Hematopoietic multipotent progenitor cell treated with erythropoietin and hydrocortisone succinate and interleukin-3 and kit ligand, for 8 days (in vitro differentiated cells): ENCODE data around the gene NDUFAF8.

Experiments used
- DNase-seq: peaks from one replicate; pipeline ENCODE4 v3.0.0-alpha.2; 2015

NDUFAF8 gene

DNA sequence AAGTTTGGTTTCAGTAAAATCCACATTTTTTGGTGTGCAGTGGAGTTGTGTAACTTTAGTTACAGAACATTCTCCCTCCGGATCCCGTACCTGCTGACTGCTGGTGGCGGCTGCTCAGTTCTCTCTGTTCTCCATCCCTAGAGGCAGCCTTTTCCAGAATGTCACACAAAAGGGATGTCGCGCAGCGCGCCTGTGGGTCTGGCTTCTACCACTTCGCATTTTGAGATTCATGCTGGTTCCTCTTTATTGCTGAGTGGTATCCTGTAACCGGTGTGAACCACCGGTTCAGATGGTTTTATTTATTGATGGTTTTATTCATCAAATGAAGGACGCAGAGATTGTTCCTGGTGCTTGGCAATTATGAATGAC lies 15.4 kb upstream of the NDUFAF8 start:
- DNase-seq = peak; percentile 18

DNA sequence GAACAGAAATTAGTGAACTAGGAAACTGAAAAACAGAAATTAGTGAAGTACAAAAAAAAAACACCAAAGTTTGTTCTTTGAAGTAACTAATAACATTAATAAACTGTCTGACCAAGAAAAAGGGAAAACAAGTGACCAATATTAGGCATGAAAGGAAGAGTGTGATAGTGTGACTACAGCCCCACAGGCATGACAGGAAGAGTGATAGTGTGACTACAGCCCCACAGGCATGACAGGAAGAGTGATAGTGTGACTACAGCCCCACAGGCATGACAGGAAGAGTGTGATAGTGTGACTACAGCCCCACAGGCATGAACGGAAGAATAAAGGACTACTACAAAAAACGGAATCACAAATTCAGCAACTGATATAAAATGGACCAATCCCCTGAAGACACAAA lies 11.5 kb upstream of the NDUFAF8 start:
- peak; percentile 34 for DNase-seq

DNA sequence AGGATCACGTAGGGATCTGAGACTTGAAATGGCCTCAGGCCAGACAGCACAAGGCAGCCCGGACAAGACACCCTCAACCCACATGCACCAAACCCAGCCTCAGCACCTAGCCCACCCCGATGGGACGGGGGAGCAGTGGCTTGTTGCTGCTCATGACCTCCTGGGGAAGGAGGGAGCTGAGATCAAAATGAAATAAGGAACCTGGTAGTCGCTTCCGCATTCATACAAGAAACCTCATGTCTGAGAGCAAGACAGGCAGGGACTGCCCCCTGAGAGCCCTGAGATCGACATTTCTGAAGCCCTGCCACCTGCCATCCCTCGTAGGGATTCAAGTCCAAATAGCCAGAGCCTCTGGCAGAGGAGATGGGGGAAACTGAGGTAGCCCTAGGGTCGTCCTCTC lies 10.7 kb upstream of the NDUFAF8 start:
- DNase-seq = no peak

DNA sequence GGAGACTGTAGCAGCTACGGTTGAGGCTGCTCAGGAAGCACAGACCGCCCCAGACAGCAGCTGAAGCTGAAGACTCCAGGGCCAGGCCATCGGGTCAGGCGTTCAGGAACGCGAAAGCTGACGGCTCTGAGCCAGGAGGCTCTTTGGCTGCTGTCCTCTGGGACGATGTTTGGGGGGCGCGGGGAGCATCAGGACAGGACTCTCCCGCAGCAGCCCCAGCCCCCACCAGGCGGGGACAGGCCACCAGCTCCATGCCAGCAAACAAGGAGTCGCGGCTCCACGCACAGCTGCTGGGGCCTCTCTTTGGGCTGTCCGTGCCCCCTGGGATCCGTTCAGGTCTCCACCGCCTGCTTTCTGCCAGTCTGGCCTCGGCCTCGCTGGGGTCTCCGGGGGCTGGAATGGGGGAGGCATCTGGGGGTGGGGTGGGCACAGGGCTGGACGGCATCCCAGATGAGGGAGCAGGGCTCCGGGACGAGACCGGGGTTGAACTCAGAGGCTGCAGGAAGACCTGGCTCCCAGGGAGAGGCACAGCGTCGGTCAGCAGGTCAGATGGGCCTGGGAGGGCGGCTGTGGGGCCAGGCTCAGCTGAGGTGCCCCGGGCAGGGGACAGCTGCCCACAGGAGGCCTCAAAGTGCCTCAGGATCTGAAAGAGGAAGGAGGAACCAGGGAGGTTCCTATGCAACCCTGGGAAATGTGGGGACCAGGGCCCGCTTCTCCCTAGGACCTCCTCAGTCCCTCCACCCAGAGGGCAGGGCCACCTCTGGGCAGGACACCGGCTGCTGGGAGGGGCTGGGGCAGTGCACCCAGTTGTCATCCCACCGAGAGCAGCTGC lies 10.1 kb upstream of the NDUFAF8 start:
- no peak for DNase-seq

DNA sequence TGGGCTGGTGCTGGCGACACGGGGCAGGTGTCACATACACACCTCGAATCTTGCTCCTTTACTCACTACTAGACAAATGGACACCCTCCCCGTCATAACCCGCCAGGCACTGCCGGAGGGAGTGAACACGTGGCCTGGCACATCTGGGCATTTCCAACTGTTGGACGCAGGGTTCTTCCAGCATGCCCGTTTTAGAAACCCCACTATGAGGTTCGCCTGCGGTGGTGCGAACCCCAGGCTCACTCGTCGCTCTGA lies 9.5 kb upstream of the NDUFAF8 start:
- DNase-seq = no peak

DNA sequence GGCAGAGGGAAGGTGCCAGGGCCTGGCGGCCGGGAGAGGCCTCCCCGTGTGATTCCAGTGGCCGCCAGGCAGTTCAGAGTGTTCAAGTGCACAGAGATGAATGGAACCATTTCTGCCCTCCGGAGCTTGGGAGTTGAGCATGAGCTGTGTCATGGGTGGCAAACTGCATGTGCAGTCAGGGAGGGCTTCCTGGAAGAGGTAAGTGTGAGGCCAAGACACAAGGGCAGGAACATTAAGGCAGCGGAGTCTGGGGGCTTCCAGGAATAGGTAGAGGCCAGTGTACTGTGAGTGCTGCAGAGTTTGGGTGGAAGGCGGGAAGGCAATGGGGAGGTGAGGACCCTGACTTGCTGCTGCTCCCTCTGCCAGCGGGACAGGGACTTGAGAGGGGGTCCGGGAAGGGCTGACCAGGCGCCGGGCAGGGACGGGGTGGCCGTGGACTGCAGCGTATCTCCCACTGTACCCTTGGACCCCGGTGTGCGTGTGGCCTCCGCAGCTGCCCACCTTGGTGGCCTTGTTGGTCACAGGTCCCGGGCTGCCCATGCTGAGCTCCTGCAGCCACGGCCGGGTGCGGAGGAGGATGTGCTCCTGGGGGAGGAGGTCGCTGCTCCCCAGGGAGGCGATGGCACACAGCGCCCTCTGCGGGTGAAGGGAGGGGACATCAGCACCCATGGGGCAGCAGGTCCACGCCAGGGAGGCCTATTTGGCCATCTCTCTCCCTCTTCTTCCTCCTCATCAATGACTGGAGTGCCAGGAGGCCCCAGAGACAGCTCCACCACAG lies 8.9 kb upstream of the NDUFAF8 start:
- DNase-seq = no peak

DNA sequence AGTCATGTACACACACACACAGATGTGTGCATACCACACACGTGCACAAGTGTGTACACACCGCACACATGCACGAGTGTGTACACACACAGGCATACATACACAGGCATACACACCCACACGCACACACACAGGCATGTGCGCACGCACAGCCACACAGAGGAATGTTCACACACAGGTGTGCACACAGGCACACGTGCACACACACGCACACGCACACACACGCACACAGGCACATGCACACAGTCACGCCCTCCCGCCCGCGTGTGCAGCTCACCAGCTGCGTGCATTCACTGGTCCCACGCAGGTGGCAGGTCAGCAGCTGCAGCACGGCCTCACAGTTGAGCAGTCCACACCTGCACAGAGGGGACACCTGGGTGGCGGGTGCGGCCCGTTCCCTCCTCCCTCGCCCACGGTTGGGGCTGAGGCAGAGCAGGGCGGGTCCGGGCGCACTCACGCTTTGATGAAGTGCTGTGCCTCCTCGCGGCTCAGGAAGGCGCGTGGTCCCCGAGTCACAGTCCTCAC lies 7.9 kb upstream of the NDUFAF8 start:
- no peak for DNase-seq

DNA sequence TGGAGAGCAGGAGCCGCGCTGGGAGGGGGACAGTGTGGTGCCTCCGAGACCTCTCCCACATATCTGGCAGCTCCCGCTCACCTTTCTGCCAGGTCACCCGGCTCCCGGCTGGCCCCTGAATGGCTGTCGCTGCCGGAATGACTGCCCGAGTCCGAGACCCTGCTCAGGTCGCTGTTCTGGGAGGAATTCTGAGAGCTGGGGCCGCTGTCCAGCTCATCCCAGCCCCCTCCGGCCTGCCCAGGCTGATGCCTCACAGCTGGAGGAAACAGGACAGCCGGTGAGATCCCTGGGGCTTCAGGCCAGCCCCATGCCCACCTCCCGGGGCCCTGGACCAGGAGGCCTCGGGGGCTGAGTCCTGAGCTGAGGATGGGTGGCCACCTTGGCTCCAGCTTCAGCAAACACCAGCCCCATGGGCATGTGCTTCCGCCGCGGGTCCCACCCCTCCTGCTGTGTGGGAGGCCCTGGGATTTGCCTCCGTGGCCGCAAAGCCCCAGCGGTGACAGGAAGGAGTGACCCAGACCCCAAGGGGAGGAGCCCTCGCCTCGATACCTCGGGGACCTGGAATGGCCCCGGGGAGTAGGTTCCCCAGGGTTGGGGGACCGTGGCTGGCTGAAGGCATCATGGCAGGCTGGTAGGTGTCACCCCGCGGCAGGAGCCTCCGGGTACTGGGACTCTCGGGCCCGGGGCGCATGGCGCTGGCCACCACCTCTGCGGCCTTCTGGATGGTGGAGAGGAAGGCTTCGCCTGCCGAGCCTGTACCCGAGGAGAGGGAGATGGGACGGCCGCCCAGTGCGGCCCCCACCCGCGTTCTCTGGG lies 7.1 kb upstream of the NDUFAF8 start:
- no peak for DNase-seq

DNA sequence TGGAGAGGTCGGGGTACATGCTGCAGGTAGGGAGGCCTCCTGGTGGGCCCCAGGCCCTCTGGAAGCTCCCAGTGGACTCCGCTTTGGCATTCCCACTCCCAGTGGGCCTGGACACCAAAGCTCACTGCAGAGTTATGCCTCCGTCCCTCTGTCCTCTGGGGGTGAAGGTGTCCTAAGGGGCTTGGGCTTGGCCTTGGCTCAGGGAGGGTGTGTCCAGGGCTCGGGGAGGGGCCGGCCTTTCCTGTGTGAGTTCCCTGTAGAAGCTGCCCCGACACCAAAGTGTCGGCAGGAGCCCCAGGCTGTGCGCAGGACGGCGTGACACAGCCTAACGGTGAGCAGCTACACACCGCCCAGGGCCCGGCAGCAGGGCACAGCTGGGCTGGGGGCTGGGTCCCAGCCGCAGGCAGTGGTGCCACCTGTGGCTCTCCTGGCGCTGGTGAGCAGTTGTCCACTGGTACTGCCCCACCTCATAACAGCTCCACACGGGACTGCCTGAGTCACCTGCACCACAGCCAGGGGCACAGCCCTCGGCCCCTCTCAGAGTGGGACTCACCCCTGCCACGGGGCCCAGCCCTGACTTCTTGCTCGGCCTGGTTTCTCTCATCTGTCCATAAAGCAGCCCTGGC lies 6.4 kb upstream of the NDUFAF8 start:
- DNase-seq = no peak

DNA sequence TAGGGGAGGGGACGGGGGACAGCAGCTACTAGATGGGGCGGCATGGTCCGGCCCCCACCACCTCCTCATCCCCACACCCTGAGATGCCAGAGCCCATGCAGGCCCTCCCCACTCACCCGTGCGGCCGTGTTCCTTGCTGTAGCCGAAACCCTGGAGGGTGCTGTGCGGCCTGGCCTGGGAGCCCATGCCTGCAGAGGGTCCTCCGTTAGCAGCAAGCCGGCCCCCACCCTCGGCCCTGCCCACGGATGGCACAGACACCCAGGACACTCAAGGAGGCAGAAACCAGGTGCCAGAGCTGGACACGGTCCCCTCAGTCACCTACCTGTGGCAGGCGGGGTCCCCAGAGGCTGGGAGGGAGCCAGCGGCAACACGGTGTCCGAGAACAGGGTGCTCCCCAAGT lies 5.8 kb upstream of the NDUFAF8 start:
- no peak for DNase-seq

DNA sequence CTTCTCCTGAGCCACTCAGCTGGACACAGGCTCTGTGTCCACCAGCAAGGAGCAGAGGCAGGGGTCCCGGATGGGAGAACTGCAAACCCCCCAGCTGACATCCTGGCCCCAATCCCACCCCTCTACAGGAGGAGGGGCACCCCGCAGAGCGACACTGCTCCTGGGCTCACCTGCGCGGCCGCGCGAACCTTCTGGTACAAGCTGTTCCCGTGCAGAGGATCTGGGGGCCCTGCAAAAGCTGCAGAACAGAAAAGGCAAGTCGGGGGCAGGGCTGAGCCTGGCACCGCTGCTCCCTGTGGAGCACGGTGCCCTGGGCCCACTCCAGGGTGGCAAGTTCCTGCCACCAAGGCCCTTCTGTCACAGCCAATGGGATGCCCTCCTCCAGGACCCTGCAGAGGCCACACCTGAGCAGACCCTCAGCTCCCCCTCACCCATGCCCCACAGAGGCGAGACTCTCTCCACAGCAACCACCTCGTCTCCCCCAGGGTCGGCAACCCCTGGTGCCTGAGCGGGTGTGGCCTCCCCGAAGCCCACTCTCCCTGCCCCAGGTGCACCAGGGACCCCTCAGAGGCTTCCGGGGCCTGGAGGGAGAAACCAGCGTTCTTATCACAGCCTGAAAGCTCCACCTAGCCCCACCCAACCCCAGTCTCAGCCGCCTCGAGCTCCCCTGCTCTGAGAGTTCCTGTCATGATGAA lies 5.2 kb upstream of the NDUFAF8 start:
- no peak for DNase-seq

DNA sequence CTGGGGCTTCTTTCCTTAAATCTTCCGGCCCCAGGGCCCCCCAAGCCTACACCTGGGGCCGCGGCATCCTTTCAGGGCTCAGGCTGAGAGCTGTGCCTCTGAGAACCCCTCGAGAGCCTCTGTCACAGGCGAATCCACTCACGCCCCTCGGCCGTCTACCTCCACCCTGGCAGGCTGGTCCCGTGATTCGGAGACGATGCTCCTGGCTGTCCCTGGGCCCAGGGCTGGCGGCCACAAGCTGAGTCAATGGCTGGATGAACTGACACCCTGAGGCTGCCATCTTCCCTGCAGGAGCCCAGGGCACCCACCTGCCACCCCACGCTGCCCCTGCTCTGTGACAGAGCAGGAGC lies 4.6 kb upstream of the NDUFAF8 start:
- DNase-seq = no peak

DNA sequence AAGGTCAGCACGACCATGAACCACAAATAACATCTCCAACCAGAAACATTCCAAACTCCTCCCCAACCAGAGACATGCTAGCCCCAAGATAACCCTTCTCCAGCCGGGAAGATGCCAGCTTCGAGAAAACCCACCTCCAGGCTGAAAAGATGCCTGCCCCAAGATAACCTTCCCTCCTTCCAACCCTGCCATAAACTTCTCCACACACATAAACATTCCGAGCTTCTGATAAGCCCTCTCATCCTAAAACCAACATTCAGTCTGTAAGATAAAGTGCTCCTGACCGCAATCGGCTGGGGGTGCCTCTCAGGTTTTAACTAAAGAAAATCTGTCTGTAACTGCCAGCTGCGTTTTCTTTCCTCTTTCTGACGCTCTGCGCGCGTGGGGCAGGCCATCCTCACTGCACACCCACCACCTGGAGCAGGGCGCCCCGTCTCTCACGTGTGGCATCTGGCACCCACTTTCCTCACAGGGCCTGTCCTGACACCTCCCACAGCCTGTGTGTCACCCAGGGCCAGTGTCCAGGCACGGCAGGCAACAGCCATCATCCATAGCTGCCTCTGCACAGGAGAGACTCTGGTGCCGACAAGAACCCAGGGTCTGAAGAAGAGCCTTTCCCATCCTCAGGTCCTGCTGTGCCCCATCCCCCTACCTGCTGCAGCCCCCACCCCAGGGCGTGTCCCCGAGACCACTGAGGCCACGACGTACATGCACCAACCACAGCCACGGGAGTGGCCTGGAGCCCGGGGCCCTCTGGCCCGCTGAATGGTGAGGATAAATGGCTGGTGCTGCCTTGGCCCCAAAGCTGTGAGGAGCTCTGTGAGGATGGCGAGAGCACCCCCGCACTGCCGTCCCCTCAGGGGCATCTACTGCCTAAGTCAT lies 3.9 kb upstream of the NDUFAF8 start:
- no peak for DNase-seq

DNA sequence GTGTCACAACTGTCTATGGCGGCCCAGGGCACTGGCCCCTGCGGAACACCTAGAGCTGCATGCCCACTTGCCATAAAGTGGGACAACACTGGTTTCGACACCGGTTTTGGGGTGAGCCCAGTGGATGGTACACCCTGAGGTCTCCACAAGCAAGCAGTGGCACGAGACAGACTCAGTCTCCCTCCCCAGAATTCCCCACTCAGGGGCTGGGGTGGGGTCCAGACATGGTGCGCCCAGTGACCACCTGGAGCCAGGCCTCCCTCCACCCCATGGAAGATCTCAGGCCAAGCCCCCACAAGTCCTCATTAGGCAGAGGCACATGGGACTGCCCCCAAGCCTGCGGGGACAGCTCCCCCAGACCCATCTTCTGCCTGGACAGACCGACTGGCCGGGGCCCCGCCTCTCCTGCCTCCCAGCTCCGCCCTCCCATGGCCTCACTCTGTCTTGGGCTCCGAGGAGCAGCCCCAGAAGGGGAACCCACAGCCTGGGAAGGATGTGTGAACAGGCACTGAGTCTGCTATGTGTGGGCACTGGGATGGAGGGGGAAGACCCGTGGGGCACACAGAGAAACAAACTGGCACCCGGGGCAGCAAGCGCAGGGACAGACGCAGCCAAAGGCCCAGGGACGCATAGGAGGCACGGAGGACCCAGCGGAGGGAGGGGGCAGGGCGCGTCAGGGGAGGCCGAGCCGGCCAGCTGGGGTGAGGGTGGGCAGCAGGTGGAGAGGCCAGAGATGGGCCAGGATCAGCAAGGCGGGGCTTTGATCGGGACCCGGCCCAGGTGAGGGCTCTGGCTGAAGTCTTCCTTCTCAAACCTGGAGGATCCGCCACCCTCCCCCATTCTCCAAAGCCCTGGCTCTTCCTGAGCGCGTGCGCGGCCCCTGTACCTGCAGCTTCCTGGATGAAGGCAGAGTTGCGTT lies 3.0 kb upstream of the NDUFAF8 start:
- no peak for DNase-seq

DNA sequence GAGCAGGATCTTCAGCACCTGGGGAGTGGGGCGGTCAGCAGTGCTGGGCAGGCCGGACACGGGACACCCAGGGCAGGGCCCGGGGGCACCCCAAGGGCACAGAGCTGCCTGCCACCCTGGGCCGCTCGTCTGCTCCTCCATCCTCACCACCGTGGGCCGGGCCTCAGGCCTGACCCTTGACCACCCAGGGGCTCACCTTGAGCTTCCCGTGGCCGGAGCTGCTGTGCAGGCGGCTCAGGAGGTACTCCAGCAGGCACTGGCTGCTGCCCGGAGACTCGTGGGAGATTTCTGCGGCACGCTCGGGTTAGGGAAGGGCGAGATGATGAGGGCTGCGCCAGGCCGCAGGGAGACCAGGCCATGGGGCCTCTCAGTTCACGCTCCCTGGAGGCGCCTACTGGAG lies 2.3 kb upstream of the NDUFAF8 start:
- DNase-seq = no peak

DNA sequence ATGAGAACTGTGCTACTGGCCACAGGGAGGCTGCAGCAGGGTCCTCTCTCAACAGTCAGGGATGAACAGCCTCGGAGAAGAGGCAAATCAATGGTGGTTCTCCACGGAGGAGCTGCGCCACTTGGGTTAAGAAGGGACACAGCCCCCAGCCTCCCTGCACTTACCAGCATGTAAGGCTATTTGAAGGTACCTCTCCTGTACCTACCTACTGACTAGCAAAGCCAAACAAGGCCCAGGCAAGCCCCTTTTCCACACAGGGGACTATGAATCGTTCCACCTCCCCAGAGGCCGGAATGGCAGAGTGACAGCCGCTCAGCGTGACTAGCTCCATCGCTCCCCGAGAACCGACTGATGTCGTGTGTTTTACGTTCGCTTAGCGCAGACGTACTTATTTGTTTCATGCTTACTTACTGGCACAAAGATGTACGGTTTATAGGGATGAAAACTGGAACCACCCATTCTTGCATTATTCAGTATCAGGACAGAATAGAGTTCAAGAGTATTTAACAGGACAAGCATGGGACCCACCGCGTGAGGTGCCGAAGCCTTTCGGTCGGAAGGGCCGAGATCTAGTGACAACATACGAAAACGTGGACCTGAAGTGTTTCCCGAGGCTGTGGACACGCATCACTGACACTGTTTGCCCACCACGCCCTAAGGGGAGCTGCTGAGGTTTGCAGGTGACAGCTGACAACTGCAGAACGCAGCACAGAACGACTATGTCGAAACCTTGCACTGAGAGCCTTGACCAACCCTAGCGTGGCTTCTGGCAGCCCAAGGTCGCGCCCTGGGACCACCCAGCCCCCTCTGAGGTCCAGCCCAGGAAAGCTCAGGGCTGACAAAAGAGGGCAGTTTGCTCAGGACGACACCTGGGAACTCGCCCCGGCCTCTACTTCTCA lies 1.3 kb upstream of the NDUFAF8 start:
- DNase-seq = no peak

DNA sequence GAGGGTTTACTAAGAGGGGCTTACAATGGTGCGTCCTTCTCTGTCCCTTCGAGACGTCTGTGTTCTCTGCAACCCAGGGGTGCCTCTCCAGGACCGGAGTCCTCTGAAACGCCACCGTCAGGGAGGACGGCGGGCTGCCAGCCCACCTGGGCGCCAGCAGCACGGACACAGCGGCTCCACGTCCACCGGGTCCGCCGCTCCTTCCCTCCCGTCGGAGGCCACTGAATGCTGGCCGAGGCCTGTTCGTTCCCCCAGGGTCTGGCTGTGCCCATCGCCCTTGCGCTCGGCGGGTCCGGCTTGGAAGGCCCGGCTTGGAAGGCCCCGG lies 666 bp upstream of the NDUFAF8 start:
- no peak for DNase-seq

DNA sequence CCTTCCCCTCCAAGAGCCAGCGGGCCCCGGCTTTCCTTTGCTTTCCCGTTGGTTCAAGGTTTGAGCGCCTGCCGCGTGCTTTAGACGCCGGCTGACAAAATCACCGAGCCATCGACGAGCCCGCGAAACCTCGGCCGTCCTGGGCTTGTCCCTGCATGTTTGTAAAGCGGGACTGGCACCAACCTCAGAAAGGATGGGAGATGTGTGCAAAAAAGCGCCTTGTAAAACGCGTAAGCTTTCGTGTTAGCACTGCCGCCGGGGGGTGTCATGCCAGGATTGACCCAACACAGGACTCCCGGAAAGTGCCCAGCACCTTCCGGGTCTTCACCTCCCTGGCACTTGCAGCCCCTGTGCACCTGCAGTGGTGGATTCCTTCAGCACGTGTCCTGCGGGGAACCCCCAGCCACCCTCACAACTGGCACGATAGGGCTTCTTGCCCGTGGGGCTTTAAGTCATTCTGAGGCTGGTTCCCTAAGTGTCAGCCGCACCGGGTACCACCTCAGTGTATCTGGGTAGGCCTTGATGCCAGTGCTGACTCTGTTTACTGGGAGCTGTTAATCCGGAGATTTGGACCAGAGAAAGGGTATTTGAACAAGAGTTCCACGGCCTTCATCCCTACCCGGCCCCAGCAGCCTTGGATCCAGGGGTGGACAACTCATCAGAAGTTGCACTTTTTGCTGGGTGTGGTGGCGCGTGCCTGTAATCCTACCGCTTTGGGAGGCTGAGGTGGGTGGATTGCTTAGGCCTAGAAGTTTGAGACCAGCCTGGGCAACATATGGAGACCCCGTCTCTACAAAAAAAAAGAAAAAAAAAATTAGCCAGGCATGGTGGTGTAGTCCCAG lies 817 bp downstream of the NDUFAF8 start:
- DNase-seq = peak; percentile 47

DNA sequence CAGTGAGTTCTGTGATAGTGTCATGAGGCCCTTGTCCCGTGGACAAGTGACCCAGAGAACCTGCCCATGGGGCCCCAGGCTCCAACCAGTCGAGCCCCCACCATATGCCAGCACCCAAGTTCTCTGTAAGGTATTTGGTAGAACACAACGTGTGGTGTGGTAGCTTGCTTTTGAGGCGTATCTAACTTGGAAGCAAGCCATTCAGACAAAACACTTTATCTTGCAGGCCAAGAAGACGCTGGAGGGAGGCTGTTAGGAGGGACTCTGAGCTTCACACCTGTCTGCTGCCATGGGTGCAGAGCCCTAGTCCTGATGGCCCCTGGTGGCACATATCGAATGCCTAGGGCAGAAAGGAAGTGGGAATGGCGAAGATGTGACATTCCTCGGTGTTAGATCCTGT lies 1.6 kb downstream of the NDUFAF8 start:
- DNase-seq = peak; percentile 86
